Measurements from ENCODE around the gene SIGLEC14.
"Not testable (repeated sequence)": the region's sequence is repeated elsewhere in the genome, so short reads cannot be mapped to it uniquely, and the experiment has no call there.

Gene SIGLEC14

DNA sequence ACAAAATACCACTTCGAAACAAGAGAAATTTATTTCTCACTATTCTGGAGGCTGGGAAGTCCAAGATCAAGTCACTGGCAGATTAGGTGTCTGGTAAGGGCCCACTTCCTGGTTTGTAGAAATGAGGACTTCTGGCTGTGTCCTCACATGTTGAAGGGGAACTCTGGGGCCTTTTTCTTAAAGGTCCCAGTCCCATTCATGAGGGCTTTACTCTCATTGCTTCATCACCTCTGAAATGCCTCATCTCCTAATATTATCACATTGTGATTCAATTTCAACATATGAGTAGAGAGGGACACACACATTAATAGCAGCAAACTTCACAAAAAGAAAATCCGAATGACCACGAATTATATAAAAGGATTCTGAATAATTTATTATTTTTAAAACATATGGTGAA, 21.6 kb upstream of the SIGLEC14 start:
- no peak for DNase-seq

DNA sequence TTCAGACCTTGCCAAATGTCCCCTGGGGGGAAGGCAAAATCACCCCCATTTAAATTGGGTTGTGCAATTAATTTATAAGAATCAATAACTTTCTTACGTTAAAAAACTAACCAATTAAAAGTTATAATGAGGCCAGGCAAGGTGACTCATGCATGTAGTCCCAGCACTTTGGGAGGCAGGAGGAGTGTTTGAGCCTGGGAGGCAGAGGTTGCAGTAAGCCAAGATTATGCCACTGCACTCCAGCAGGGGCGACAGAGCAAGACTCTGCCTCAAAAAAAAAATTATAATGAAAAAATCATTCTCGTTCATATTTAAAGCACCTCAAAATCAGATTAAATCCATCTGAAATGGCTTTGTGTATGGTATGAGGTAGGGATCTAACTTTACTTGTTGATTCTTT, 18.4 kb upstream of the SIGLEC14 start:
- DNase-seq, result no peak

- DNase-seq, result no peak
These were observed 17.5 kb upstream of the SIGLEC14 start for GRCh38 chr19:51664131-51664530.

DNA sequence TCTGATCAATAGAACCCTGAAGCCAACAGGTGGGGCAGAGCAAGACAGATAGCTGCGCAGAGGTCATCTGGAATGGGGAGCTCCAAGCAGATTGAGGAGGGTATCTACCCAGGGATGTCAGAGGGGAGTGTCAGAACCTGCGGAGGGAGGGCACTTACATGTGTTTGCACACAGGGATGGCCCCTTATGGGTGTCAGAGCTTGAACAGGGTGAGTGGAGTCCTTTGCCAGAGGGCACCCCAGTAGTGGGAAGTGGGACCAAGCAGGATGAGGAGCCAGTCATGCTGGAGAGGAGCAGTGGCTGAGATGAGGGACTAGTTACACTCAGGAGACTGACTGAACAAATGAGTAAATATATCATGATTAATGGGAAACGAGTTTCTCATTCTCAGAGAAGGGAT, 17.0 kb upstream of the SIGLEC14 start:
- no peak for DNase-seq

GRCh38 chr19:51660975-51661600, 14.5 kb upstream of the SIGLEC14 start:
- DNase-seq, result peak; percentile 20

DNA sequence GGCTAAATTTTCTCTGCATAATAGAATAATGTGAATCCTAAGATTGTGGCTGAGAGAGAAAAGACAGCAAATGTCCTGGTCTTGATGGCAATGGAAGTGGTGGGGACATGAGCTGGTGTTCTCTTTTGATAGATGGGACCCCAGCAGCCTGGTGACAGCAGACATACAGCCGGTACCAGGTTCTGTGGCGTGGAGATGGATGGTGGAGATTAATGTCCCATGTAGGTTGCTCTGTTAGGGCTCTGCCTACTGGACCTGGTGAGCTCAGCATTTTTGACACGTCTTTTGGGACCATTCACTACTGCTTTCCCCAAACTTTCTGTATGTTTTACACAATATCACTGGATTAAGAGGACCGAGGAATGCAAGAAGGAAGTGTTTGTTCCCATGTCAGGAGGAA, 8.2 kb upstream of the SIGLEC14 start:
- DNase-seq, result no peak

DNA sequence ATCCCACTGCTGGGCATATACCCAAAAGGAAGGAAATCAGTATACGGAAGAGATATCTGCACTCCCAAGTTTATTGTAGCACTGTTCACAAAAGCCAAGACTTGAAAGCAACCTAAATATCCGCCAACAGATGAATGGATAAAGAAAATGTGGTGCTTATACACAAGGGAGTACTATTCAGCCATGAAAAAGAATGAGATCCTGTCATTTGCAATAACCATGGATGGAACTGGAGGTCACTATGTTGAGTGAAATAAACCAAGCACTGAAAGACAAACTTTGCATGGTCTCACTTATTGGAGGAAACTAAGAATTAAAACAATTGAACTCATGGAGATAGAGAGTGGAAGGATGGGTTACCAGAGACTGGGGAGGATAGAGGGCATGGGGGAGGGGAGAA, 6.5 kb upstream of the SIGLEC14 start:
- DNase-seq, result no peak

GRCh38 chr19:51652266-51652665, 5.6 kb upstream of the SIGLEC14 start:
- no peak for DNase-seq

GRCh38 chr19:51651216-51651846, 4.7 kb upstream of the SIGLEC14 start:
- no peak for DNase-seq

DNA sequence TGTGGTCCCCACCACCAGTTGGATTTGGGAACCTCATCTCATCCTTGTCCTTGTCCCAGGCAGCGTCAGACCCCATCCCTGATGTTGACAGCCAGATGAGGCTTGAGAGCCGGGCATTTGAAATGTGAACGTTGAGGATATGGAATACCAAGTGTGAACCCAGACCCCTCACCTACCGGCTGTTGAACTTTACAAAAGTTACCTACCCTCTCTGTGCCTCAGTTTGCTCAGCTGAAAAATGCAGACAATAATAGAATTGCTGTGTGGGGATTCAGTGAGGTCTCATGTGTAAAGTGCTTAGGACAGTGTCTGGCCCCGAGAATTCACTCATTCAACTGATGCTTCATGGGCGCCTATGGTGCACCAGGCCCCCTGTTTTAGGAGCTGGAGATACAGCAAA, 693 bp upstream of the SIGLEC14 start:
- no peak for DNase-seq

- no peak for DNase-seq
These were observed 1.9 kb downstream of the SIGLEC14 start for GRCh38 chr19:51644636-51645271.

DNA sequence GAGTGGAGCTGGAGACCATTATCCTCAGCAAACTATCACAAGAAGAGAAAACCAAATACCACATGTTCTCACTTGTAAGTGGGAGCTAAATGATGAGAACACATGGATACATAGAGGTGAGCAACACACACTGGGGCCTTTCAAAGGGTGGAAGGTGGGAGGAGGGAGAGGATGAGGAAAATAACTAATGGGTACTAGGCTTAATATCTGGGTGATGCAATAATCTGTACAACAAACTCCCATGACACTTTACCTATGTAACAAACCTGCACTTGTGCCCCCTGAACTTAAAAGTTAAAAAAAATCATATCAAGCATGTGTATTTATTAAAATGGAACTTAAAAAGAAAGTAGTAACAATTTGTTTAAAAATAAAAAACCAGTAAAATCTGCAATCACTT, 5.0 kb downstream of the SIGLEC14 start:
- DNase-seq, result no peak

- no peak for DNase-seq
These were observed 6.2 kb downstream of the SIGLEC14 start for GRCh38 chr19:51640386-51640785.

GRCh38 chr19:51639916-51640315, 6.7 kb downstream of the SIGLEC14 start:
- no peak for DNase-seq

DNA sequence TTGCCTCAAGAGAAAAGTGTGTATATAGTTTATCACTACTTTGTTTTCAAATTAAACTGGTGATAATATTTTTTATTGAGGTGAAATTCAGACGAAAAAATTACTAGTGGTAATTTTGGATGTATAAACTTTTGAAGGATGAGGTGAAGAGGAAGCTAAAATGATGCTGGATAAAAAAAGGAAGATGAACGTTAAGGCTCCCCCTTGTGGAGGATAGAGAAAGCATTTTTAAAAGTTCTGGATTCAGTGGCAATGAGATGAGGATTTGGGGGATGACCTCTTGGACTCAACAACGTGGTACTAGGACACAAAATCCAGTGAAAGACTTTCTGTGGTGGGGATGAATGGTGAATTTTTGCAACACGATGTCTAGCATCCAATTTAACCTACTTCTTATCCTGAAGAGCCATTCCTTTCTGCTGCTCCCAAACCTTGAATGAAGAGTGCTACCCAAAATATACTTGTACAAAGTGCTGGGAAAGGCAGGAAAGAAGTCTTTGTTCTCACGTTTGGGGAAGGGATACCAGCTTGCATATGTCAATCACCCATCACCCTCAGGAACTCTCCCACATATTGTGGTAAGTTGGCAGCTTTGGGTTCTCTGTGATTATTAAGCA, 9.2 kb downstream of the SIGLEC14 start:
- DNase-seq, result no peak

DNA sequence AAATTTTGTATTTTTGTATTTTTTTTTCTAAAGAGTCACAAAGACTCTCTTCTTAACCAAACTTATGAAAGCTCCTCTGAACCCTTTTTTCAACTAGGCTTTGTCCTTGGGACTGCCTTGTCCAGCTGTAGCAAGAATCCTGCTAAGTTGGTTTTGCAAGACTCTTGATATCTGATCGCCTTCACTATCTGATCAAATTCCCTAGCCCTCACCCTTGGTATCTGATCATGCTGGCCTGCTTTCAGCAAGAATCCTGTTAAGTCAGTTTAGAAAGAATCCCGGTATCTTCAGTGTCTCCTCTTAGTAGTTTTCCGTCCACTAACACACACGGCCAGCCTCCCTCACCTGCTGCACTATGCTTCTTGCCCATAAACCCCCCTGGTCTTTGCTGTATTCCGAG, 14.5 kb downstream of the SIGLEC14 start:
- DNase-seq, result no peak

DNA sequence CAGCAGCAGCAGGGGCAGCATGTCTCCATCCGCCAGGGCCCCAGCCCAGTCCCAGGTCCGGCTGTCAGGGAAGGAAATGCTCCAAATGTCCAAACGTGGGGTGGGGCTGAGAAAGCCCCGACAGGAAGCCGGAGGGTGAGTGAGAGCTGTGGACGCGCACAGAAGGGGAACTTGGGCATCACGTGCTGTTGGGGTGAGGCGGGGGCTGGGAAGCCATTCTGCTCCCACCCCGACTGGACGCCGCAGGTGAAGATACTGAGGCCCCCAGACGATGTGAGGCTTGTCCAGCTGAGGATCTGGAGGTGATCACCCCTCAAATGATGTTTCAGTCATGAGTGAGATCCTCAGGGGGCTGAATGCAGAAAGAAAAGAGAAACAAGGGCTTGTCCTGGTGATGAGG, 16.3 kb downstream of the SIGLEC14 start, which contains the start of gene SIGLEC5:
TSS of gene SIGLEC5 (minus strand) at position 87 of the 400 bp plus-strand sequence. CDS start at position 21, 66 bp downstream.
- not testable (repeated sequence) for DNase-seq

- DNase-seq, result no peak
These were observed 18.3 kb downstream of the SIGLEC14 start for GRCh38 chr19:51628153-51628939.

DNA sequence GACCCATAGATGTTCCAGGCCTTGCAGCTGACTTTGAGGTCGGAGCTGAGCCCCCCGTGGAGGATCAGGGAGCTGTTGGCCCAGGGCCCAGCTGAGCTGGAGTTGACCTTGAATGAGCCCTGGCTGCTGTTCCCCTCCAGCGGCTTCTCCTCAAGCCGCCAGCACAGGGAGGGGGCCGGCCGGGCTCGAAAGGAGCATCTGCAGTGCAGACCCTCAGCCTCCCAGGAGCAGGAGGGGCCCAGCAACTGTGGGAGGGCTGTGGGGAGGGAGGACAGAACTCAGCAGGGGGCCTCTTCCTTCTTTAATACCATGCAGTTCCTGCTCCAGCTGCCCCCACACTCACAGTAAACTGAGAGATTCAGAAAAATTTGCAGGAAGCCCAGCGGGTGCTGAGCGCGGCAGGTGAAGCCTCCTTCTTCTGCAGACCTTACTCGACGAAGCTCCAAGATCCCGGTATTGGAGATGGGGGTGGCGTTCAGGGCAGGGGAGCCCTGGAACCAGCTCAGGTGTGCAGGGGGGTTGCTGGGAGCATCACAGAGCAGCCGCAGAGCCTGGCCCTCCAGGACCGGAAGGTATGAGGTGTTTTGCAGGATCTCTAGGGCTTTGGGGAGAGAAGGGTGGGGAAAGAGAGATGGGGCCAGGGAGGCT, 19.0 kb downstream of the SIGLEC14 start:
- DNase-seq, result no peak

DNA sequence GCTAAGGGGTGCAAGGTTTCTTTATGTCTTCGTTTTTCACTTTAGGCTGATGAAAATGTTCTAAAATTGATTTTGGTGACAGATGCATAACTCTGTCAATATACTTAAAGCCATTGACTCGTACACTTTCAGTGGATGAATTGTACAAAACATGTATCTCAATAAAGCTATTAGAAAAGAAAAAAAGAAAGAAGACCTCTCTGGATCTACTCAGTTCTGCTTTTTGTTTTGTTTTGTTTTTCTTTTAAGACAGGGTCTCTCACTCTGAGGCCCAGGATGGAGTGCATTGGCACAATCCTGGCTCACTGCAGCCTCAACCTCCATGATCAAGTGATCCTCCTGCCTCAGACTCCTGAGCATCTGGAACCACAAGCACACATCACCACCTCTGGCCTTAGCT, 19.9 kb downstream of the SIGLEC14 start:
- no peak for DNase-seq

- DNase-seq, result no peak
These were observed 25.4 kb downstream of the SIGLEC14 start for GRCh38 chr19:51621178-51621577.

- no peak for DNase-seq
These were observed 30.6 kb downstream of the SIGLEC14 start for GRCh38 chr19:51615991-51616390.

DNA sequence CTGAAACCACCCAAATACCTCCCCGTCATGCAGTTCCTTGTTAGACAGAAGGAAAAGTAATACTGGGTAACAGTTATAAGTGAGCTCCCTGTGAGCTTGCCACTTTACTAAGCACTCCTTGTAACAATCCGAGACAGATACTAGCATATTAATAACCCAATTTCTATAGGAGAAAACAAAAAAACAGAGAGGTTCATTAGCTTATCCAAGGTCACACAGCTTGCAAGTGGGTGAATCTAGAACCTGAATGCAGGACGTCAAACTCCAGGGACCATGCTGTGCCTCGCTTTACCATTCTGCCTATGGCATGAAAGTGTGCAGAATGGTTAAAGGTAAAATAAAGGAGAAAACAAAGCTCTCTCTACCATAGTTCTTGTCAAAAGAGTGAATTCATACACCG, 31.8 kb downstream of the SIGLEC14 start:
- no peak for DNase-seq
